ENCODE measurements around the gene ATP8B4.

GRCh38 chr15:50162969-50163718 is 44.1 kb upstream of the ATP8B4 start:
- no peak for TF ChIP-seq CTCF (IDR thresholded peaks at IDR 0.05; ENCODE audit: low read length)
- TF ChIP-seq EZH2 (IDR thresholded peaks at IDR 0.05; ENCODE audit: borderline replicate concordance, low read length) = no peak
